OCI-LY7 (cell line): ENCODE data around the gene PACS1.

Experiments used
- EZH2phosphoT487 ChIP-seq: fragments of 200-600 bp; sonication (generic); IDR thresholded peaks from 2 replicates; pipeline ENCODE4 v1.6.1; 2018; ENCODE audit warnings: low read depth, borderline replicate concordance, mild to moderate bottlenecking, mixed run types, antibody characterized with exemption, low read length, moderate library complexity, mixed read lengths
- TF ChIP-seq, protein P1 (sequence below): fragments of 200-600 bp; sonication (generic); conservative IDR thresholded peaks from 2 replicates; pipeline ENCODE4 v1.5.1; 2014; ENCODE audit warnings: mild to moderate bottlenecking, antibody characterized with exemption, low read length, moderate library complexity, mixed read lengths

DNA sequence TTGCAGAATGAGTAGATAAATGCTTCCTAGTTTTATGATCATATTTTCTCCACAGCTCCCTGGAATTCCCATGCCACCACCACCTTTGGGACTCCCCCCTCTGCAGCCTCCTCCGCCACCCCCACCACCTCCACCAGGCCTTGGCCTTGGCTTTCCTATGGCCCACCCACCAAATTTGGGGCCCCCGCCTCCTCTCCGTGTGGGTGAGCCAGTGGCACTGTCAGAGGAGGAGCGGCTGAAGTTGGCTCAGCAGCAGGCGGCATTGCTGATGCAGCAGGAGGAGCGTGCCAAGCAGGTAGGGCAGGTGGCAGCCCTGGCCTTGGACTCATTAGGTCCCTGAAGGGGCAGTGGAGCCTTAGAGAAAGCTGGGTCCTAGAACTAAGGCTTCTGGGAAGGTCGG, 15.1 kb upstream of the PACS1 start:
- TF ChIP-seq, protein P1, sequence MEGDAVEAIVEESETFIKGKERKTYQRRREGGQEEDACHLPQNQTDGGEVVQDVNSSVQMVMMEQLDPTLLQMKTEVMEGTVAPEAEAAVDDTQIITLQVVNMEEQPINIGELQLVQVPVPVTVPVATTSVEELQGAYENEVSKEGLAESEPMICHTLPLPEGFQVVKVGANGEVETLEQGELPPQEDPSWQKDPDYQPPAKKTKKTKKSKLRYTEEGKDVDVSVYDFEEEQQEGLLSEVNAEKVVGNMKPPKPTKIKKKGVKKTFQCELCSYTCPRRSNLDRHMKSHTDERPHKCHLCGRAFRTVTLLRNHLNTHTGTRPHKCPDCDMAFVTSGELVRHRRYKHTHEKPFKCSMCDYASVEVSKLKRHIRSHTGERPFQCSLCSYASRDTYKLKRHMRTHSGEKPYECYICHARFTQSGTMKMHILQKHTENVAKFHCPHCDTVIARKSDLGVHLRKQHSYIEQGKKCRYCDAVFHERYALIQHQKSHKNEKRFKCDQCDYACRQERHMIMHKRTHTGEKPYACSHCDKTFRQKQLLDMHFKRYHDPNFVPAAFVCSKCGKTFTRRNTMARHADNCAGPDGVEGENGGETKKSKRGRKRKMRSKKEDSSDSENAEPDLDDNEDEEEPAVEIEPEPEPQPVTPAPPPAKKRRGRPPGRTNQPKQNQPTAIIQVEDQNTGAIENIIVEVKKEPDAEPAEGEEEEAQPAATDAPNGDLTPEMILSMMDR: no peak
- no peak for TF ChIP-seq EZH2phosphoT487
